BLaER1 (cell line): Measurements from ENCODE around the gene RREB1.
A peak's percentile ranks its signal among the peaks of the same experiment; 100 is the strongest.

Source experiments
- H3K27ac ChIP-seq: shearing (Covaris generic); formaldehyde crosslinking; 2 replicates; pipeline ENCODE4 v1.8.1; 2022
- H3K27me3 ChIP-seq: shearing (Covaris generic); formaldehyde crosslinking; 2 replicates; pipeline ENCODE4 v1.8.1; 2022
- H3K36me3 ChIP-seq: shearing (Covaris generic); formaldehyde crosslinking; 2 replicates; pipeline ENCODE4 v1.8.1; 2022
- H3K4me1 ChIP-seq: shearing (Covaris generic); formaldehyde crosslinking; 2 replicates; pipeline ENCODE4 v1.8.1; 2022
- H3K4me2 ChIP-seq: shearing (Covaris generic); formaldehyde crosslinking; 2 replicates; pipeline ENCODE4 v1.8.1; 2022
- H3K4me3 ChIP-seq: shearing (Covaris generic); formaldehyde crosslinking; 2 replicates; pipeline ENCODE4 v1.8.1; 2022
- H3K9ac ChIP-seq: shearing (Covaris generic); formaldehyde crosslinking; 2 replicates; pipeline ENCODE4 v1.8.1; 2022
- H3K9me3 ChIP-seq: shearing (Covaris generic); formaldehyde crosslinking; 2 replicates; pipeline ENCODE4 v1.8.1; 2022
- H4K20me1 ChIP-seq: shearing (Covaris generic); formaldehyde crosslinking; 2 replicates; pipeline ENCODE4 v1.8.1; 2022
- Cebpa-rat ChIP-seq: shearing (Covaris generic); IDR thresholded peaks from 2 replicates; pipeline ENCODE4 v1.8.1; 2022

The RREB1 gene

DNA sequence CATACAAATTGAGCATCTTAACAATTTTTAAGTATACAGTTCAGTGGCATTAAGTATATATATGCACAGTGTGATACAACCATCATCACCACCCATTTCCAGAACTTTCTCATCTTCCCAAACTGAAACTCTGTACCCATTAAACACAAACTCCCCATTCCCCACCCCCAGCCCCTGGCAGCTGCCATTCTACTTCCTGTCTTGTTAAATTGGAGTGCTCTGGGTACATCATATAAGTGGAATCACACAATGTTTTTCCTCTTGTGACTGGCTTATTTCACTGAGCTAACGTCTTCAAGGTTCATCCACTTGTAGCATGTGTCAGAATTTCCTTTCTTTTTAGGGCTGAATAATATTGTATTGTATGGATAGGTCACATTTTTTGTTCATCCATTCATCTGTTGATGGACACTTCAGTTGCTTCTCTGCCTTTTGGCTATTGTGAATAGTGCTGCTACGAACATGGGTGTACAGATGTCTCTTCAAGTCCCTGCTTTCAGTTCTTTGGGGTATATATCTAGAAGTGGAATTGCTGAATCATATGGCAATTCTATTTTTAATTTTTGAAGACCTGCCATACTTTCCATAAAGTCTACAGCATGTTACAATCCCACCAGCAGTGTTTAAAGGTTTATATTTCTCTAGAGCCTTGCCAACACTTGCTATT is 19.6 kb upstream of the RREB1 start:
- H3K36me3 ChIP-seq, result no peaks in the 10 kb centered on the region
- no peak overlapping the region for H3K4me3 ChIP-seq
- peak overlapping the region; percentile 87 for H3K4me2 ChIP-seq
- H4K20me1 ChIP-seq, result no peaks in the 10 kb centered on the region
- H3K27ac ChIP-seq, result no peak overlapping the region
- peaks cover 48% of the 10 kb centered on the region for H3K4me1 ChIP-seq
- H3K9ac ChIP-seq, result no peak overlapping the region
- TF ChIP-seq Cebpa-rat, result no peak
- no peaks in the 10 kb centered on the region for H3K27me3 ChIP-seq
- no peaks in the 10 kb centered on the region for H3K9me3 ChIP-seq

DNA sequence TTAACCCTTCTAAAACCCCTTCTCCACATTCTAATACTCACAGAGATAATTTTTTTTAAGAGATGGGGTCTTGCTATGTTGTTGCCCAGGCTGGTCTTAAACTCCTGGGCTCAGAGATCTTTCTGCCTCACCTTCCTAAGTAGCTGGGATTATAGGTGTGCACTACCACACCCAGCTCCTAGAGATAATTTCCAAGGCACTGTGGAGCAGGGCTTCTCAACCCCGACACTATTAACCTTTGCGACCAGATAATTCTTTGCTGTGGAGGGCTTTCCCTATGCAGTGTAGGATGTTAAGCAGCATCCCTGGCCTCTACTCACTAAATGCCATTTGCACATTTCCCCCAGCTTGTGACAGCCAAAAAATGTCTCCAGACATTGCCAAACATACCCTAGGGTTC is 8.8 kb upstream of the RREB1 start:
- Histone ChIP-seq H4K20me1 (no peaks in the 10 kb centered on the region), H3K36me3 (no peaks in the 10 kb centered on the region), H3K27me3 (no peaks in the 10 kb centered on the region), H3K27ac (no peak overlapping the region), H3K9ac (no peak overlapping the region), H3K4me3 (no peak overlapping the region), H3K9me3 (no peaks in the 10 kb centered on the region), H3K4me1 (peaks cover 21% of the 10 kb centered on the region), H3K4me2 (no peak overlapping the region)
- no peak for TF ChIP-seq Cebpa-rat

DNA sequence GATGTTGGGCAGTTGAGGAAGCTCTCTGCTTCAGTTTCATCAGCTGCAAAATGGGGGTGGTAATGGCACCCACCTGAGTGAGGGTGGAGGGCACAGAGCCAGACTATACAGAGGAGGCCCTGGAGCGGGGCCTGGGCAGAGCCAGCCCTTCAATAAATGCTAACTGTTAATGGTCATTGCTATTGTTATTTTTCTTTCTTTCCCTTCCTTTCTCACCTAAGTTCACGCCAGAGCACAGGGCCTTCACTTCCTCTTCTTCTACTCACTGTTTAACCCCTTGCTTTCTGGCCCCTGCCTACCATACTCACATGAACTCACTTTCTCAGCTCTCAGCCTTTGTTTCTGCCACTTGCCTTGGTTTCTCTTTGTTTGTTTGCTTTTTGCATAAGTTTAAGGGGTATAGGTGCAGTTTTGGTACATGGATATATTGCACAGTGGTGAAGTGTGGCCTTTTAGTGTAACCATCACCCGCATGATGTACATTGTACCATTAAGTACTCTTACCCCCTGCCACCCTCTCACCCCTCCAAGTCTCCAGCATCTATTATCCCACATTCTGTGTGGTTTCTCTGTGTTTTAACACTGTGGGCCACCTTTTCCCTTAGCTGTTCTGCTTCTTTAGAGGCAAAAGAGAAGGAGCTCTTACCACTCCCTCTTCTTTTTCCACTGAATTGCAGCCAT is 7.5 kb upstream of the RREB1 start:
- no peaks in the 10 kb centered on the region for H3K27me3 ChIP-seq
- TF ChIP-seq Cebpa-rat, result no peak
- H3K4me1 ChIP-seq, result peaks cover 21% of the 10 kb centered on the region
- H3K4me2 ChIP-seq, result peak overlapping the region; percentile 61
- H3K9me3 ChIP-seq, result no peaks in the 10 kb centered on the region
- peak overlapping the region; percentile 20; the same call in 1 of the 2 replicates for H3K27ac ChIP-seq
- no peaks in the 10 kb centered on the region for H3K36me3 ChIP-seq
- no peaks in the 10 kb centered on the region for H4K20me1 ChIP-seq
- H3K9ac ChIP-seq, result no peak overlapping the region
- H3K4me3 ChIP-seq, result no peak overlapping the region

DNA sequence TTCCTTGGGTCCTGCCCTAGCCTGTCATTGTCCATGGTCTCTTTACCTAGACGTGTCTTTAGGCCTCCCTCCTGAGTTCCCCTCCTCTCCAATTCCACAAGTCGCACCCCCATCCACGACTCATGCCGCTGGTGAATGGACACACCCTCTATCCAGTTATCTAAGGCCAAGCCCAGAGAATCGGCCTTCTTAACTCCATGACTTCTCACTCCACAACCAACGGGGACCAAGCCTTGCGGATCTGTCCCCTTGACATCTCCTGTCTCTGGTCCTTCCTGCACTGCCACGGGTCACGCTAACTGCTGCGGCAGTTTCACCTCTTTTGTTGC is 7.0 kb upstream of the RREB1 start:
- no peaks in the 10 kb centered on the region for H4K20me1 ChIP-seq
- H3K4me2 ChIP-seq, result no peak overlapping the region
- H3K4me3 ChIP-seq, result no peak overlapping the region
- TF ChIP-seq Cebpa-rat, result no peak
- no peaks in the 10 kb centered on the region for H3K9me3 ChIP-seq
- no peaks in the 10 kb centered on the region for H3K27me3 ChIP-seq
- H3K4me1 ChIP-seq, result peaks cover 21% of the 10 kb centered on the region
- H3K36me3 ChIP-seq, result no peaks in the 10 kb centered on the region
- H3K27ac ChIP-seq, result no peak overlapping the region
- H3K9ac ChIP-seq, result no peak overlapping the region

DNA sequence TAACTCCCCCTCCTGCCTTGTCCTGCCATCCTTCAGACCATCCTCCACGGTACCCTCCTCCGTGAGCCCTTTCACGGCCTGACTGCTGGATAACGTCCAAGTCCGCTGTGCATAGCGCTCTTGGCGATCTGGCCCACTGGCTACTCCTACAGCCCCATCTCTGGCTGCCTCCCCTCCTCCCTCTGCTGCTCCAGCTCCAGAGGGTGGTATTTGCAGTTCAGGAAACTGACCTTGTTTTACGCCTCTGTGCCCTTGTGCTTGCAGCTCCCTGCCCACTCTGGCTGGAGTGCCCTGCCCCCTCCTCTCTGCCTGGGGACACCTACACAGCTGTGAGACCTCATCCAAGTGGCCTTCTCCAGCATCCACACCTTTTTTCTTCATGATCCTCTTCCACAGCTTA is 6.5 kb upstream of the RREB1 start:
- Histone ChIP-seq H3K4me3 (no peak overlapping the region), H3K9me3 (no peaks in the 10 kb centered on the region), H4K20me1 (no peaks in the 10 kb centered on the region), H3K4me1 (peaks cover 21% of the 10 kb centered on the region), H3K27ac (no peak overlapping the region), H3K4me2 (no peak overlapping the region), H3K27me3 (no peaks in the 10 kb centered on the region), H3K36me3 (no peaks in the 10 kb centered on the region), H3K9ac (no peak overlapping the region)
- no peak for TF ChIP-seq Cebpa-rat

DNA sequence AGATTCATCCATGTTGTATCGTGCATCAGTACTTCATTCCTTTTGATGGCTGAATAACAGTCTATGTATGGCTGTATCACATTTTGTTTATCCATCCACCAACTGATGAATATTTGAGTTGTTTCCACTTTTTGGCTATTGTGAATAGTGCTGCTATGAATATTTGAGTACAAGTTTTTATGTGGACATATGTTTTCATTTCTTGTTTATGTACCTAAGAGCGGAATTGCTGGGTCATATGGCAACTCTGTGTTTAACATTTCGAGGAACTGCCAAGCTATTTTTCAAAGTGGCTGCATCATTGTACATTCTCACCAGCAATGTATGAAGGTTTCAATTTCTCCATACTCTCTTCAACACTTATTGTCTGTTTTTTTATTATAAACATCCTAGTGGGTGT is 3.0 kb upstream of the RREB1 start:
- Histone ChIP-seq H3K36me3 (no peaks in the 10 kb centered on the region), H3K9me3 (no peaks in the 10 kb centered on the region), H3K4me1 (peaks cover 18% of the 10 kb centered on the region), H4K20me1 (peaks cover 5% of the 10 kb centered on the region), H3K27me3 (no peaks in the 10 kb centered on the region), H3K4me2 (no peak overlapping the region), H3K9ac (no peak overlapping the region), H3K27ac (no peak overlapping the region), H3K4me3 (no peak overlapping the region)
- no peak for TF ChIP-seq Cebpa-rat

DNA sequence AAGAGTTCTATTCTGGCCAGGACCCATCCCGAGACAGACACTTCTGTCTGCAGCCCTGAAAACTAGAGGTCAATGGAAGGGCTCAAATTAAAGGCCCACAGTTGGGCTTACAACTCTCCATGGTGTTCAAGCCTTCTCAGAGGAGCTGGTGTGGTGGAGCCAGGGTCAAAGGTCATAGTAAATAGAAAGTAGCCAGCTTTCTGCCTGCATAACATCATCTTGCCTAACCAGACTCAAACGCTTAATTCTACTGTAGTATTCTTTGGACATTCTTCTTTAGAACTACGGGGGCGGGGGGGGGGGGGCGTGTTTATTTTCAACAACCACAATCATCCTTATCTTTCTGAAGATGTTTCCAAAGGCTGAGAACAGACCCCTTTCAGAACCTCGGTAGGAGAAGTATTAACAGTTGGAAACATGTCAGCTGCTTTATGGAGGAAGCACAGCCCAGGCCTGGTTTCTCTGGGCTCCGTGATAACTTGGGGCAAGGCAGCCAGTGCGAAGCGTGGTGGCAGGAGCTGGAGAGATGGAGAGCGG is 1.5 kb upstream of the RREB1 start:
- H3K27ac ChIP-seq, result peak overlapping the region; percentile 92
- peaks cover 21% of the 10 kb centered on the region for H4K20me1 ChIP-seq
- peak overlapping the region; percentile 96 for H3K4me2 ChIP-seq
- no peaks in the 10 kb centered on the region for H3K9me3 ChIP-seq
- no peaks in the 10 kb centered on the region for H3K27me3 ChIP-seq
- TF ChIP-seq Cebpa-rat, result no peak
- peak overlapping the region; percentile 99 for H3K4me3 ChIP-seq
- H3K9ac ChIP-seq, result peak overlapping the region; percentile 92
- H3K4me1 ChIP-seq, result peaks cover 21% of the 10 kb centered on the region
- H3K36me3 ChIP-seq, result no peaks in the 10 kb centered on the region

DNA sequence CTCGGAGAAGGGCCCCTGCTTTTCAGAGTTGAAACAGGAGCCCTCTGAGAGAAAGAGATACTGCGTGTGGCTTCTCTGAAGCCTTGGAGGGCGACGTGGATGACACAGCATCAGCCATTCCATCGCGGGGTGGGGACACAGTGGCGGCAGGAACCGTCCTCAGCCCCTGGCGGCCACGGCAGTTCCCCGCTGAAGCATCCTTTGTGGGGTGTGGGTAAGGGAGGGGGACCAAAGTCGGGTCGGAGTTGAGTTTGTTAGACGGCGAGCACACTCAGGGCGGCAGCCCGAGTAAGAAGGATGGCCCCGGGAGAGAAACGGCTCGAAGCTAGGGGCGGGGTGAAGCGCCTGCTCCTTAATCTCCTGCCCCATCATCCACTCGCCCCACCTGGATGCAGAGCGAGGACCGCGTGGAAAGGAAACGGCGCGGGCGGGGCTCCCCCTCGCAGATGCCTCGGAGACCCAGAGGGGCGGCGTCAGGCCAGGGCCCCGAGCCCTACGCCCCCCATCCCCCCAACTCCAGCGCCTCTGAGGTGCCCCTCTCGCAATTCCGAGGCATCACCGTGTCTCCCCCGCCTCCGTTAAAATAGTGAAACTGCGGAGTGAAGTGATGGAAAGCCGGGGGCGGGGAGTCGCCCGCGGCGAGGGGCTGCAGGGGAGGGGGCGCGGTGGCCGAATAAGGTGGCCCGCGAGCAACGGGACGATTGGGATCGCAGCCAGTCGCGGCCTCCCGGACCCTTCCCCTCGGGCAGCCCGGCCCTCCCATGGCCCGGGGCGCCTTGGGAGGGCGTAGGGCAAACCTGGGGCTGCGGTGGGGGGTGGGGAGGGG is 796 bp upstream of the RREB1 start:
- Histone ChIP-seq H3K4me2 (peak overlapping the region; percentile 96), H3K27ac (peak overlapping the region; percentile 92), H3K27me3 (no peaks in the 10 kb centered on the region), H3K36me3 (no peaks in the 10 kb centered on the region), H3K4me1 (peaks cover 25% of the 10 kb centered on the region), H3K9me3 (no peaks in the 10 kb centered on the region), H3K4me3 (peak overlapping the region; percentile 99), H4K20me1 (peaks cover 27% of the 10 kb centered on the region), H3K9ac (peak overlapping the region; percentile 92)
- TF ChIP-seq Cebpa-rat, result no peak

DNA sequence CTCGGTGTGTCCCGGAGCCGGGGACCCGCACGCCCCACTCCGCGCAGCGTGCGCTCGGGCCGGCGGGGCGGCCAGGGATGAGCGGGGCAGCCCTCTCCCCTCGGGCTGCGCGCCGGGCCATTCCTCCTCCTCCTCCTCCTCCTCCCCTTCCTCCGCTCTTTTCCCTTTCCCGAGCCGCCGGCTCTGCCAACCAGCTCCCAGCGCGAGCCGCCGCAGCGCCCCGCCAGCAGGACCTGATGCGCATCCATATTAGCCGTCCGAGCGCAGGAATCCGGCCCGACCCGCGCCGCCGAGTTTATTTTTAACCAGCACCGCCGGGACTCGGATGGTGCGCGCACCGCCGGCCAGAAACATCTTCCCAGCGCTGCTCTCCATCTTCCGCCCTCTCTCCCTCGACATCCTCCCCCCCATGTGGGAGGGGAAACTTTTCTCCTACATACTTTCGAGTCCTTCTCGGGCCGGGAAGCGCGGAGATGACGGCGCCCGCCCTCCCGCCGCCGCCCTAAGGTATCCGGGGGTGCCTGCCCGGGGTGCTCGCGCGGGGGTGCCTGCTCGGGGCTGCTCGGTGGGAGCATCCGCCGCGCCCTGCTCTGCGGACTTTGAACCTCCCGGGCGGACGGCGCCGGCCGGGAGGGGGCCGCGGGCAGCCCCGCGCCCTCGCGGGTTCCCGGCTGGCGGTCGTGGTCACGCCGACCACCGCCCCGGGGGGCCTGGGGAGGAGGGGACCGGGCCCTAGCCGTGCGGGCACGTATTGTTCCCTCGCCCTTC is 619 bp downstream of the RREB1 start:
- Histone ChIP-seq H3K9ac (peak overlapping the region; percentile 92), H3K9me3 (no peaks in the 10 kb centered on the region), H3K36me3 (no peaks in the 10 kb centered on the region), H3K4me1 (peaks cover 39% of the 10 kb centered on the region), H4K20me1 (peaks cover 42% of the 10 kb centered on the region), H3K27ac (peak overlapping the region; percentile 92), H3K4me3 (peak overlapping the region; percentile 99), H3K27me3 (no peaks in the 10 kb centered on the region), H3K4me2 (peak overlapping the region; percentile 96)
- TF ChIP-seq Cebpa-rat, result no peak
